HuH-7.5 (cell line): Measurements from ENCODE around the gene CDV3.

ENCODE experiments used
- DNase-seq: peaks from one replicate; pipeline ENCODE4 v3.0.0; 2011; ENCODE audit warnings: low spot score

CDV3 gene

DNA sequence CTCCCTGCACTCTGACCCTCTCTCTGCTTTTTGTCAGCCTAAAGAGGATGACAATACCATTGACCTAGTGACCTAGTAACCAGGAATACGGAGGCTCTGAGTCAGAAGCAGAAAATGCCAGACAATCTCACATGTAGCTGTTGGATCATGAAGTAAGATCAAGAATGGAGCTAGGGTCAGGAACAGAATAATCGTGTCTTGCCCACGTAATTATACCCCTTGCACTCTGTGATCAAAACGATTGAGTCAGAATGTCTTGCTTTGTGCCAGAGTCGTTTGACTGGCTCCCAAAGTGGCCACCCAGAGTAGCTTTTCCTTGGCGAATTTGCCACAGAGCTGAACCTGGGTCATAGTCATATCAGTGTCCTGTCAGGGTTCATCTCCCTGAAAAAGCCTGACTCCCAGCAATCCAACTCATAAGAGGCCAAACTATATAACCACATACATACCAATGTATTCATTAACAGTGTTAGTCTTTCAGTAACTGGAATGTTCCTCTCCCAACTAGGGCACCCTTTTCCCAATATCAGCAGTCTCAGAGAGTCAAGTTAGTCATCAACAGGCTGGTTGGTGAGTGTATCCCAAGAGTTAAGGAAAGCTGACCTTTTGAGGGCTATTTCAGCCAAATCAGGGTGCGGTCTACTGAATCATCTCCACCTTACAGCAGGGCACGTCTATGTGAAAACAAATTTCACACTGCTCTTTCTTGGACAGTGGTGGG lies 5.0 kb upstream of the CDV3 start:
- no peak for DNase-seq

GRCh38 chr3:133570139-133570936 lies 3.1 kb upstream of the CDV3 start:
- DNase-seq, result no peak

- no peak for DNase-seq
Measured at GRCh38 chr3:133570937-133571320, 2.6 kb upstream of the CDV3 start.

GRCh38 chr3:133572158-133573053 lies 1.1 kb upstream of the CDV3 start:
- DNase-seq, result no peak

DNA sequence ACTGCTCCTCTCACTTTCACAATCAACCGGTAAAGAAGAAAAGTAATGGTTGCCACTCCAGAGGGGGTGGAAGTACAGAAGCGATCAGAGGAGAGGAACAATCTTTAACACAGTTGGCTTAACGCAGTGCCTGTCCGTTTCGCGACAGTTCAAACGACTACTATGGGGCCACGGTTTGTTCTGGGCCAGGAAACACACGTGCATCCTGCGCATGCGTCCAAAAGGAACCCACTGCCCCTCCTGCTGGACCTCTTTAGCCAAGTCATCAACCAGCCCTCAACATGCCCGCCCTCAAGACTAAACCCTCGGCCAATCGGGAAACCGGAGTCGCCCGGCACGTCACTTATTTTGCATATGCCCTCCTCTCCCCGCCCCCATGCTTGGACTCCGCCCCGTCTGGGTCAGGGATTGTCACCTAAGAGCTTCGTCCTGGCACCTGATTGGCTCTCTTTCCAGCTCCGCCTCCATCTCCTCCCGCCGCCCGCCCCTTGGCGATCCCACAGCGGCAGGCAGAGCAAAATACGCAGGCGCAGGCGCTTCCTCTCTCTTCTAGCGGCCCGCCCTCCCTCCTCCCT lies 345 bp upstream of the CDV3 start:
- peak; percentile 77 for DNase-seq

DNA sequence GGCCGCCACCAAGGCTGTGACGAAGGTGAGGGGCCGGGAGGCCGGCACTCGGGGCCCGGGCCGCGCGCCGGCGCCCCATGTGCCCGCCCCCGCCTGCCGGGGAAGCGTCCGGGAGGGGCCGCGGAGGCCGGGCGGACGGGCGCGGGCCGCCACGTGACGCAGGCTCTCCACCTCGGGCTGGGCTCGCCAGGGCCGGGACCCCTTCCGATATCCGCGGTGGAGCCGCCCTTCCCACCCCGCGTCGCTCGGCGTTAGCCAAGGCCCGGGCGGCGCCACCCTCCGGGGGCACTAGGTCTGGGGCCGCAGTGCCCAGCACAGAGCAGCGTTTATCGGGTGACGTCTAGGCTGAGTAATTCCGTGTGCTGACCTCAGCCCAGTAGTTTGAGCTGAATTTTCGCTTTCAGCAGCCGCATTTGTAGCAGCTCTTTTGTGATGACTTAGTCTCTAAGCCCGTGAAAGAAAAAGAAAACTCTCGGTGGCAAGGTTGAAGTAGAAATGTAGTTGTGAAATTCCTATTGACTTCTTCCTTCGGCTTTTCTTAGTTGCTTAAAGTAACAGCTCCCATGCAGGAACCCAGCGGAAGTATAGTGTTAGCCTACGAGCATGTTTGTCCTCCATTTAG lies 885 bp downstream of the CDV3 start:
- DNase-seq, result peak; percentile 31

DNA sequence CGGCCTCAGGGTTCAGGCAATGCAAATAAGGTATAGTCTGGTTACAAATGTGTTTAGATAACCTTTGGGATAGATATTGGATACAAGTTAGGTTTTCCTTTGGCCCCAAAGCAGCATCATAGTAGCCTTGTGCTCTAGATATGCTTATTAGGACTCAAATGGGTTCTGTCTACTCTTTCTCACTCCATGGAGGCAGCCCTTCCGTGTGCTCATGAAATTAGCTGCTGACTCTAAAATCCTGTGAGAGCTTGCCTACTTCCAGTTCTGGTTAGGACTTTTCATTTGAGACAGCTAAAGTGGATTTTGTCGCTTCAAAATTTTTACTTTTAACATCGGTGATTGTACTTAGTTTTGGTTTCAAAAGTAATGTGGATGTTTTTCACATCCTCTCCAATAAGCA lies 1.6 kb downstream of the CDV3 start:
- DNase-seq, result no peak

DNA sequence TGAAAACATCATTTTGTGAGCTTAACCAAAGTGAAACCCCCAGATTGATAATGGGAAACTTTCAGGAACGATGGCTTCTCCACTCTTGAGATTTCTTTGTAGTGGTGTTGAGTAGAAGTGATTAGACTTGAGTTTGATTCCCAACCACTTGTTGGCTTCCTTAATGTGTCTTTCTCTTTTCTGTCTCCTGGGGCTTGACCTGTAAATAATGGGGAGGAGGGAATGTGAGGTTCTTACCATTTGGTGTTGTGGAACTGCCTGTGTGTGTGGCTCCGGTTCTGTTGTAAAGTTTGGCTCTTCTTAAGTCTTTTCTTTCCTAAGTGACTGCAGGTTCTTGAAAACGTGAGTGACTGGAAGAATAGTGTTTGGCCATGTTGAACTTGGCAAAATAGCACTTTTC lies 2.7 kb downstream of the CDV3 start:
- no peak for DNase-seq

GRCh38 chr3:133578548-133579191 lies 5.2 kb downstream of the CDV3 start:
- DNase-seq, result peak; percentile 64

GRCh38 chr3:133583396-133583795 lies 9.9 kb downstream of the CDV3 start:
- no peak for DNase-seq

GRCh38 chr3:133588035-133588434 lies 14.5 kb downstream of the CDV3 start:
- DNase-seq, result no peak

DNA sequence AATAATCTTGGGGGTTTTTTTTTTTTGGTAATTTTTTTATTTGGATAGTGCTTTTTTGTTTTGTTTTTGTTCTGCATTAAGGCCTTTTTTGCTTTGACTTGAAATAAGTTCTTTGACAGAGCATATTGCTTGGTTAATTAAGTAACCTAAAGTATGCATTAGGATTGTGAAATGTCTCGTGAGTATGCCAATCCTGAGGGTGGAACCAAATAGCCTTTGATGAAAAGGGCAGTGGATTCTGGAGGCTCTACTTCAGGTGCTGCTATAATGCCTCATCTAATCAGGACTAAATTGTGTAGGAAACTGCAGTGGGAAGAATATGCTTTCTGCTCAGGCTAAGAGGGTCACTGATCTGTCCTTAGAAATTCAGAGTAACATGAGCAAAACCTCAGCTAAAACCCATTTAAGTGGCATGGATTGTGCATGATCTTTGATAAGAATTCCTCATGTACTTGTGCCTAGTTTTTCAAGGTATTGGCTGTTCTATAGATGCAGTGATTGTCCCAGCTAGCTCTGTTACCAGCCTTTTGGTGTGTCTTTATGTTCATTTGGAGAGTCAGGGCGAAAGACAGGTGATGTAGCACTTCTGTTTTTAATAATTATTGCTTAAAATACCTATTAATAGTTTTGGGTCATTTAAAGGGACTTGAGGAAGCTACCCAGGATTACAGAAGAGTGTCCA lies 15.4 kb downstream of the CDV3 start:
- no peak for DNase-seq

GRCh38 chr3:133589503-133589902 lies 16.0 kb downstream of the CDV3 start:
- no peak for DNase-seq

DNA sequence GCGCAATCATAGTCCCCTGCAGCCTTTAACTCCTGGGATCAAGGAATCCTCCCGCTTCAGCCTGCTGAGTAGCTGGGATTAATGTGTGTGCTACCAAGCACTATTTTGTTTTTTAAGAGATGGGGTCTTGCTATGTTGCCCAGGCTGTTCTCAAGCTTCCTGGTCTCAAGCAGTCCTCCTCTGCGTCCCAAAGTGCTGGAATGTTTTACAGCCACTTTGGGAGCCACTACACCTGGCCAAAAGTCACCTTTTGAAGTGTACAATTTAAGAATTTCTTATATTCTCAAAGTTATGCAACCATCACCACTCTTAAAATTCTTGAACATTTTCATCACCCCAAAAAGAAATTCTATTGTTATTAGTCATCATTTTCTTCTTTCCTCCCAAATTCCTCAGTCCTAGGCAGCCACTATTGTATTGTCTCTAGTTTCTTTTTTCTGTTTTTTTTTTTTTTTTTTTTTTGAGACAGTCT lies 17.8 kb downstream of the CDV3 start:
- no peak for DNase-seq

- DNase-seq, result no peak
Measured at GRCh38 chr3:133592843-133593242, 19.4 kb downstream of the CDV3 start.

- DNase-seq, result no peak
Measured at GRCh38 chr3:133593243-133593642, 19.8 kb downstream of the CDV3 start.

DNA sequence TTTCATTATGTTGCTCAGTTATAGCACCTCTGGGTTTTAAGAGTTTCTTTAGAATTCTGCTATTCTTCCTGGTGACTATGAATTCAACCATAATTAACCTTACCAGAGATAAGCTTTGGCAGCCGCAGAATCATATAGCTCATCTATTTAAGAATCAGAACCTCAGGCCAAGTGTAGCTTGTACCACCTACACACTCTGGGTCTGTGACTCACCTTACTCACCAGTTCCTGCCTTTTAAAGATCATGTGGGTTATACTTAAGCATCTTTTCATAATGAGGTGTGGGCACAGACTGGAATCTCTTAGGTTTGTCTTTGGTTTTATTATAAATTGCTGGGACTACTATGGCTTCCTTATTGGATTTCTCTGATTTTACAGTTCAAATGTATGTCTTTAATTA lies 21.9 kb downstream of the CDV3 start:
- DNase-seq, result no peak

- no peak for DNase-seq
Measured at GRCh38 chr3:133598405-133598804, 24.9 kb downstream of the CDV3 start.

DNA sequence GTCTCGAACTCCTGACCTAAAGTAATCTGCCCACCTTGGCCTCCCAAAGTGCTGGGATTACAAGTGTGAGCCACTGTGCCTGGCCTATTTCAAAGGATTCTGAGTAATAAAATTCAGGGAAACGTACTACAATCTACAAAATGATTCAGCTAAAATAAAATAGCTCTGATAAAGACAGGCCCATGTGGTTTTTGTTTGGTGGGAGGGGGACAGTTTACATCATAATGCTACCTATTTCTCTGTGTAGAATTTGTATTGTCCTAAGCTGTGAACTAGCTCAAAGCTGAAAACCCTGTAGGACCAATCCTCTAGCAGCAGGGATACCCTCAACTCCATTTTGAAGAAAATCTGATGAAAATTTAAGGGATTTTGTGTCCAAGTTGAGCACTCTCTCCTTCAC lies 25.8 kb downstream of the CDV3 start:
- no peak for DNase-seq

DNA sequence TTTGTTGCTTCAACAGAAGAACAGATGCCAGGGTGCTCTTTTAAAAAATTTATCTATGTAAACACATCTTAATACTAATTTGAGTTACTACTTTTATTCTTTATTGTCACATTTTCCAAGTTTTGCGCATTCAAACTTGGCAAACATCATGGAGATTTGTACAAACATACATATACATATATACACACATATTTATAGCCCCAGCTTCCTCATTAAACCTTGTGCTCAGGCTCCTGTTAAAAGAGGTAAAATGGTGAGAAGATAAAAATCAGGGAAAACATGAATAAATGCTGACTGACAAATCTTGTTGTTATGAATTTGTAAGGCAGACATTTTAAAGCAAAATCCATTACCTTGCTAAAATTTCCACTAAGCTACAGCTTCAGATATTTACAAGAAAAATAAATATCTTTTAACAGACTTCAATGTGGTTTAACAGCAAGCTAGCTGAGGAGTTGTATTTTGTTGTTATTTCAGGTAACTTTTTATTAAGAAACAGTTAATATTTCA lies 27.1 kb downstream of the CDV3 start:
- no peak for DNase-seq
